ENCODE measurements around the gene UXS1. TPM values are rescaled to one million over a fixed set of nuclear protein-coding genes. Genes with fewer than 3 reads are reported as not detected.

Gene UXS1
- total RNA-seq, 2 donors from 2014 or later: 43.0 to 44.6 TPM

- H3K4me1 ChIP-seq (ENCODE audit: control insufficient read depth, insufficient read depth, low read length): no peaks in the 10 kb centered on the region
- H3K27ac Mint-ChIP-seq: no peak overlapping the region
- no peak overlapping the region for H3K27ac ChIP-seq (ENCODE audit: low read depth, low read length)
- H3K27me3 Mint-ChIP-seq (ENCODE audit: insufficient read depth): peaks cover 3% of the 10 kb centered on the region
- no peak overlapping the region for H3K9ac ChIP-seq (ENCODE audit: extremely low read depth, low read length, poor library complexity, severe bottlenecking)
- H3K27me3 ChIP-seq (ENCODE audit: control insufficient read depth, insufficient read depth, low read length, poor library complexity, severe bottlenecking): no peaks in the 10 kb centered on the region
- no peaks in the 10 kb centered on the region for H3K36me3 ChIP-seq (ENCODE audit: control insufficient read depth, insufficient read depth, low read length)
- DNase-seq: no peak
- no peak overlapping the region for H3K4me3 ChIP-seq (ENCODE audit: low read length)
- 83 to 96% methylated on average over 2 of the region's 2 CpGs for WGBS, 2 experiments (ENCODE audit: insufficient coverage in 1 of 2, insufficient read length in 1 of 2)
- H3K9me3 ChIP-seq (ENCODE audit: control insufficient read depth, low read length): no peaks in the 10 kb centered on the region
- no peaks in the 10 kb centered on the region for H3K36me3 Mint-ChIP-seq (ENCODE audit: low read depth)
- TF ChIP-seq, protein P1, sequence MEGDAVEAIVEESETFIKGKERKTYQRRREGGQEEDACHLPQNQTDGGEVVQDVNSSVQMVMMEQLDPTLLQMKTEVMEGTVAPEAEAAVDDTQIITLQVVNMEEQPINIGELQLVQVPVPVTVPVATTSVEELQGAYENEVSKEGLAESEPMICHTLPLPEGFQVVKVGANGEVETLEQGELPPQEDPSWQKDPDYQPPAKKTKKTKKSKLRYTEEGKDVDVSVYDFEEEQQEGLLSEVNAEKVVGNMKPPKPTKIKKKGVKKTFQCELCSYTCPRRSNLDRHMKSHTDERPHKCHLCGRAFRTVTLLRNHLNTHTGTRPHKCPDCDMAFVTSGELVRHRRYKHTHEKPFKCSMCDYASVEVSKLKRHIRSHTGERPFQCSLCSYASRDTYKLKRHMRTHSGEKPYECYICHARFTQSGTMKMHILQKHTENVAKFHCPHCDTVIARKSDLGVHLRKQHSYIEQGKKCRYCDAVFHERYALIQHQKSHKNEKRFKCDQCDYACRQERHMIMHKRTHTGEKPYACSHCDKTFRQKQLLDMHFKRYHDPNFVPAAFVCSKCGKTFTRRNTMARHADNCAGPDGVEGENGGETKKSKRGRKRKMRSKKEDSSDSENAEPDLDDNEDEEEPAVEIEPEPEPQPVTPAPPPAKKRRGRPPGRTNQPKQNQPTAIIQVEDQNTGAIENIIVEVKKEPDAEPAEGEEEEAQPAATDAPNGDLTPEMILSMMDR (conservative IDR thresholded peaks at IDR 0.05): no peak
- no peak overlapping the region for H3K4me3 Mint-ChIP-seq
- H3K4me1 Mint-ChIP-seq: peaks cover 7% of the 10 kb centered on the region
- peaks cover 5% of the 10 kb centered on the region for H3K9me3 Mint-ChIP-seq
Measured at GRCh38 chr2:106053116-106053515, 141.0 kb downstream of the UXS1 start.

GRCh38 chr2:106044859-106045258, 149.2 kb downstream of the UXS1 start:
- no peaks in the 10 kb centered on the region for H3K4me1 Mint-ChIP-seq
- H3K4me3 ChIP-seq (ENCODE audit: low read length): no peak overlapping the region
- no peaks in the 10 kb centered on the region for H3K9me3 ChIP-seq (ENCODE audit: control insufficient read depth, low read length)
- H3K27ac ChIP-seq (ENCODE audit: low read depth, low read length): no peak overlapping the region
- no peaks in the 10 kb centered on the region for H3K27me3 ChIP-seq (ENCODE audit: control insufficient read depth, insufficient read depth, low read length, poor library complexity, severe bottlenecking)
- H3K4me3 Mint-ChIP-seq: no peak overlapping the region
- no peaks in the 10 kb centered on the region for H3K9me3 Mint-ChIP-seq
- H3K27ac Mint-ChIP-seq: no peak overlapping the region
- H3K4me1 ChIP-seq (ENCODE audit: control insufficient read depth, insufficient read depth, low read length): no peaks in the 10 kb centered on the region
- DNase-seq: no peak
- 70 to 77% methylated on average over 4 to 5 of the region's 6 CpGs for WGBS, 2 experiments (ENCODE audit: insufficient coverage in 1 of 2, insufficient read length in 1 of 2)
- H3K36me3 ChIP-seq (ENCODE audit: control insufficient read depth, insufficient read depth, low read length): no peaks in the 10 kb centered on the region
- peaks cover 4% of the 10 kb centered on the region for H3K27me3 Mint-ChIP-seq (ENCODE audit: insufficient read depth)
- no peaks in the 10 kb centered on the region for H3K36me3 Mint-ChIP-seq (ENCODE audit: low read depth)
- no peak overlapping the region for H3K9ac ChIP-seq (ENCODE audit: extremely low read depth, low read length, poor library complexity, severe bottlenecking)
- TF ChIP-seq, protein P1 (conservative IDR thresholded peaks at IDR 0.05): no peak

DNA sequence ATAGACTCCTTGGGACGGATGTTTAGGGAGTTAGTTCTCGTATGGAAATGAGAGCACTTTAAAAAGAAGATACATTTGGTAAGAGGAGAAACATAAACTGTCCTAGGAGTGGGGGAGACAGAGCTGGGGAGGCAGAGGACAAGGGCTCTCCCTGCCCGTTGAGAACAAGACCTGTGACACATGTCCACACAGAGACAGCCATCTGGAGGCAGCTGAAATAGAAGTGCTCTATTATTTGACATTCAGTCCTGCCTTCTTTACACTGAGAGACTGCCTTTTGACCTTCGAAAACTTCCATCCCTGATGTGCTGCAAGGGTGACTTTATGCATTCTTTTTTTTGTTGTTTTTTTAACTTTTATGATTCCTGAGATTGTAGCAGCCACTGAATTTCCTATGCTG, 150.1 kb downstream of the UXS1 start:
- H3K9ac ChIP-seq (ENCODE audit: extremely low read depth, low read length, poor library complexity, severe bottlenecking): no peak overlapping the region
- H3K27ac ChIP-seq (ENCODE audit: low read depth, low read length): no peak overlapping the region
- H3K36me3 Mint-ChIP-seq (ENCODE audit: low read depth): no peaks in the 10 kb centered on the region
- no peaks in the 10 kb centered on the region for H3K36me3 ChIP-seq (ENCODE audit: control insufficient read depth, insufficient read depth, low read length)
- WGBS, 2 experiments (ENCODE audit: insufficient coverage in 1 of 2, insufficient read length in 1 of 2): 63 to 92% methylated on average over 2 to 4 of the region's 4 CpGs
- DNase-seq: no peak
- H3K27ac Mint-ChIP-seq: no peak overlapping the region
- H3K4me3 Mint-ChIP-seq: no peak overlapping the region
- H3K27me3 Mint-ChIP-seq (ENCODE audit: insufficient read depth): peaks cover 4% of the 10 kb centered on the region
- H3K9me3 Mint-ChIP-seq: no peaks in the 10 kb centered on the region
- no peaks in the 10 kb centered on the region for H3K4me1 ChIP-seq (ENCODE audit: control insufficient read depth, insufficient read depth, low read length)
- TF ChIP-seq, protein P1 (conservative IDR thresholded peaks at IDR 0.05): no peak
- no peaks in the 10 kb centered on the region for H3K9me3 ChIP-seq (ENCODE audit: control insufficient read depth, low read length)
- H3K27me3 ChIP-seq (ENCODE audit: control insufficient read depth, insufficient read depth, low read length, poor library complexity, severe bottlenecking): no peaks in the 10 kb centered on the region
- peaks cover 2% of the 10 kb centered on the region for H3K4me1 Mint-ChIP-seq
- H3K4me3 ChIP-seq (ENCODE audit: low read length): no peak overlapping the region

Measured in endodermal cell (in vitro differentiated cells).